GM23248 (cell line): ENCODE data around the gene IRF4. TPM values are rescaled to one million over a fixed set of nuclear protein-coding genes. Genes with fewer than 3 reads are reported as not detected.

Source experiments
- DNase-seq: peaks from one replicate; pipeline ENCODE4 v3.0.0-alpha.2; 2015
- H2AFZ ChIP-seq: fragments of 200-600 bp; sonication (generic); 2 replicates; pipeline ENCODE4 v1.6.1; 2016; ENCODE audit warnings: antibody characterized with exemption
- H3F3A ChIP-seq: fragments of 200-600 bp; sonication (generic); 2 replicates; pipeline ENCODE4 v1.6.1; 2016; ENCODE audit warnings: mild to moderate bottlenecking, antibody characterized with exemption, mixed run types; ENCODE audit not compliant: insufficient read depth
- H3K27ac ChIP-seq: fragments of 200-600 bp; sonication (generic); 2 replicates; pipeline ENCODE4 v1.5.1; 2016; ENCODE audit warnings: mild to moderate bottlenecking
- H3K27me3 ChIP-seq: fragments of 200-600 bp; sonication (generic); replicated peaks from 2 replicates; pipeline ENCODE4 v1.6.1; 2016; ENCODE audit warnings: mild to moderate bottlenecking; ENCODE audit not compliant: insufficient read depth
- H3K36me3 ChIP-seq: fragments of 200-600 bp; sonication (generic); 2 replicates; pipeline ENCODE4 v1.6.1; 2016; ENCODE audit warnings: low read depth, mild to moderate bottlenecking
- H3K4me1 ChIP-seq: fragments of 200-600 bp; sonication (generic); 2 replicates; pipeline ENCODE4 v1.6.1; 2016; ENCODE audit warnings: mild to moderate bottlenecking; ENCODE audit not compliant: insufficient read depth
- H3K4me2 ChIP-seq: fragments of 200-600 bp; sonication (generic); one replicate; pipeline ENCODE4 v1.6.1; 2016; ENCODE audit warnings: mild to moderate bottlenecking; ENCODE audit not compliant: unreplicated experiment
- H3K4me3 ChIP-seq: fragments of 200-600 bp; sonication (generic); 2 replicates; pipeline ENCODE4 v1.5.1; 2016; ENCODE audit warnings: mild to moderate bottlenecking
- H3K79me2 ChIP-seq: fragments of 200-600 bp; sonication (generic); 2 replicates; pipeline ENCODE4 v1.6.1; 2016; ENCODE audit warnings: mild to moderate bottlenecking; ENCODE audit not compliant: insufficient read depth
- H3K9ac ChIP-seq: fragments of 200-600 bp; sonication (generic); 2 replicates; pipeline ENCODE4 v1.6.1; 2016; ENCODE audit warnings: mild to moderate bottlenecking
- H3K9me2 ChIP-seq: fragments of 200-600 bp; sonication (generic); 2 replicates; pipeline ENCODE4 v1.6.1; 2016; ENCODE audit warnings: mixed run types, mild to moderate bottlenecking, moderate library complexity; ENCODE audit not compliant: insufficient read depth
- H3K9me3 ChIP-seq: fragments of 200-600 bp; sonication (generic); one replicate; pipeline ENCODE4 v1.6.1; 2017; ENCODE audit warnings: low read depth
- H4K20me1 ChIP-seq: fragments of 200-600 bp; sonication (generic); 2 replicates; pipeline ENCODE4 v1.6.0; 2016; ENCODE audit not compliant: insufficient read depth
- EZH2 ChIP-seq: fragments of 200-600 bp; sonication (generic); IDR thresholded peaks from 2 replicates; pipeline ENCODE4 v1.6.1; 2018; ENCODE audit warnings: antibody characterized with exemption, mild to moderate bottlenecking; ENCODE audit not compliant: insufficient read depth, poor library complexity, severe bottlenecking
- EZH2phosphoT487 ChIP-seq: fragments of 200-600 bp; sonication (generic); IDR thresholded peaks from 2 replicates; pipeline ENCODE4 v1.6.1; 2018; ENCODE audit warnings: antibody characterized with exemption, moderate library complexity, mild to moderate bottlenecking, low read depth; ENCODE audit not compliant: insufficient read depth
- WGBS, 2 experiments: methylation state at CpG; one replicate each; pipeline ENCODE4 v1.1.6; 2015 to 2017; ENCODE audit warnings: low lambda C conversion rate in 2 of 2, low coverage in 1 of 2; ENCODE audit errors: missing lambda C conversion rate in 2 of 2; 5-methylcytosine and 5-hydroxymethylcytosine counted together
- in situ Hi-C: fragments of 300-500 bp; cut with MboI; formaldehyde crosslinking; loops from 2 replicates; pipeline ENCODE4 v1.15.0; 2020
- polyA plus RNA-seq: library from polyadenylated mRNA; unstranded; fragments of >200 nt; fragmentation: Nextera tagmentation; extraction: Ambion mirVana; gene quantifications from 2 replicates; pipeline ENCODE4 v1.2.1, GENCODE V29; 2016
- total RNA-seq: library from RNA; depleted of rRNA; stranded (reverse); fragments of >200 nt; shearing (Covaris generic); gene quantifications from 2 replicates; pipeline ENCODE4 v1.2.3, GENCODE V29; 2014

IRF4 gene
- total and polyA plus RNA-seq, 2 experiments from 2014 or later, result 0.23 TPM; not detected in 1

- WGBS, 2 experiments, result 68 to 84% methylated on average over 2 of the region's 2 CpGs
- peaks cover 56% of the 10 kb centered on the region for H3K27me3 ChIP-seq
- in situ Hi-C loops, result no loop called here
- H2AFZ ChIP-seq, result no peak overlapping the region
- no peak overlapping the region for H3K4me3 ChIP-seq
- no peaks in the 10 kb centered on the region for H3K36me3 ChIP-seq
- no peak overlapping the region for H3K4me2 ChIP-seq
- H3K9me3 ChIP-seq, result no peaks in the 10 kb centered on the region
- H4K20me1 ChIP-seq, result no peaks in the 10 kb centered on the region
- no peaks in the 10 kb centered on the region for H3K9me2 ChIP-seq
- no peaks in the 10 kb centered on the region for H3K79me2 ChIP-seq
- H3K4me1 ChIP-seq, result no peaks in the 10 kb centered on the region
- no peaks in the 10 kb centered on the region for H3F3A ChIP-seq
- DNase-seq, result no peak
- H3K27ac ChIP-seq, result no peak overlapping the region
- no peak overlapping the region for H3K9ac ChIP-seq
- TF ChIP-seq EZH2, result no peak
- no peak for TF ChIP-seq EZH2phosphoT487
These were observed 6.5 kb downstream of the IRF4 start for GRCh38 chr6:398065-398464.

GRCh38 chr6:398558-399078 is 7.1 kb downstream of the IRF4 start:
- WGBS, 2 experiments, result 55 to 57% methylated on average over 13 of the region's 13 CpGs
- no peak overlapping the region for H3K4me2 ChIP-seq
- H3K9me2 ChIP-seq, result no peaks in the 10 kb centered on the region
- no peaks in the 10 kb centered on the region for H3K79me2 ChIP-seq
- H3K9ac ChIP-seq, result no peak overlapping the region
- H2AFZ ChIP-seq, result no peak overlapping the region
- no peaks in the 10 kb centered on the region for H3K36me3 ChIP-seq
- no peak overlapping the region for H3K27ac ChIP-seq
- no peaks in the 10 kb centered on the region for H3F3A ChIP-seq
- H3K27me3 ChIP-seq, result peaks cover 55% of the 10 kb centered on the region
- no peak for DNase-seq
- no peaks in the 10 kb centered on the region for H4K20me1 ChIP-seq
- in situ Hi-C loops, result no loop called here
- no peaks in the 10 kb centered on the region for H3K9me3 ChIP-seq
- no peak overlapping the region for H3K4me3 ChIP-seq
- no peaks in the 10 kb centered on the region for H3K4me1 ChIP-seq
- TF ChIP-seq EZH2, result no peak
- no peak for TF ChIP-seq EZH2phosphoT487

- Histone ChIP-seq H3K4me1 (no peaks in the 10 kb centered on the region), H3K27ac (no peak overlapping the region), H3K79me2 (no peaks in the 10 kb centered on the region), H2AFZ (no peak overlapping the region), H3F3A (no peaks in the 10 kb centered on the region), H3K4me3 (no peak overlapping the region), H3K4me2 (no peak overlapping the region), H3K27me3 (peaks cover 51% of the 10 kb centered on the region), H3K36me3 (no peaks in the 10 kb centered on the region), H4K20me1 (no peaks in the 10 kb centered on the region), H3K9me2 (no peaks in the 10 kb centered on the region), H3K9ac (no peak overlapping the region), H3K9me3 (no peaks in the 10 kb centered on the region)
- in situ Hi-C loops, result no loop called here
- WGBS, 2 experiments, result 45 to 49% methylated on average over 11 of the region's 11 CpGs
- TF ChIP-seq EZH2phosphoT487 (no peak), EZH2 (no peak)
- no peak for DNase-seq
These were observed 8.4 kb downstream of the IRF4 start for GRCh38 chr6:399785-400534.

- H3K79me2 ChIP-seq, result no peaks in the 10 kb centered on the region
- no peak overlapping the region for H3K4me2 ChIP-seq
- H3K4me1 ChIP-seq, result no peaks in the 10 kb centered on the region
- H3K27ac ChIP-seq, result no peak overlapping the region
- H3K9me3 ChIP-seq, result no peaks in the 10 kb centered on the region
- no peak overlapping the region for H3K9ac ChIP-seq
- no peaks in the 10 kb centered on the region for H3F3A ChIP-seq
- in situ Hi-C loops, result no loop called here
- no peak overlapping the region for H3K4me3 ChIP-seq
- peaks cover 51% of the 10 kb centered on the region for H3K27me3 ChIP-seq
- no peaks in the 10 kb centered on the region for H3K9me2 ChIP-seq
- H4K20me1 ChIP-seq, result no peaks in the 10 kb centered on the region
- H2AFZ ChIP-seq, result no peak overlapping the region
- DNase-seq, result no peak
- no peaks in the 10 kb centered on the region for H3K36me3 ChIP-seq
- WGBS, 2 experiments, result 59 to 62% methylated on average over 6 of the region's 6 CpGs
- TF ChIP-seq EZH2 (no peak), EZH2phosphoT487 (no peak)
These were observed 9.3 kb downstream of the IRF4 start for GRCh38 chr6:400815-401214.
